Psoas muscle (tissue), 8 donors: ENCODE measurements around the gene CDC45. TPM values are rescaled to one million over a fixed set of nuclear protein-coding genes. Genes with fewer than 3 reads are reported as not detected.

Experiments
- ATAC-seq, 4 donors: fragments of 200-7000 bp; cut with Tn5 transposase; one replicate each; pipeline ENCODE4 v1.9.1; 2020; ENCODE audit warnings: moderate library complexity in 3 of 4, mild to moderate bottlenecking in 2 of 4
- DNase-seq, 2 donors: peaks; one replicate each; pipeline ENCODE4 v3.0.0-alpha.2; 2020
- H3K27ac ChIP-seq: fragments of 200-600 bp; one replicate; pipeline ENCODE4 v1.8.0; 2022
- H3K27me3 ChIP-seq, 3 donors: fragments of 200-600 bp in 1 of 3; one replicate each; pipeline versions ENCODE4 v1.6.1 to v1.8.0; 2013 to 2022; ENCODE audit warnings: low read length in 2 of 3, mild to moderate bottlenecking in 2 of 3, moderate library complexity in 1 of 3; ENCODE audit not compliant: insufficient read depth in 3 of 3
- H3K36me3 ChIP-seq, 2 donors: fragments of 200-600 bp in 1 of 2; one replicate each; pipeline versions ENCODE4 v1.6.1 to v1.8.0; 2013 to 2022; ENCODE audit warnings: low read depth in 1 of 2, mild to moderate bottlenecking in 1 of 2, moderate library complexity in 1 of 2; ENCODE audit not compliant: insufficient read depth in 1 of 2
- H3K4me1 ChIP-seq: fragments of 200-600 bp; one replicate; pipeline ENCODE4 v1.8.0; 2022
- H3K4me3 ChIP-seq: fragments of 200-600 bp; one replicate; pipeline ENCODE4 v1.8.0; 2022; ENCODE audit warnings: mild to moderate bottlenecking
- H3K9me3 ChIP-seq: fragments of 200-600 bp; one replicate; pipeline ENCODE4 v1.8.0; 2022
- CTCF ChIP-seq: fragments of 200-600 bp; IDR thresholded peaks from one replicate; pipeline ENCODE4 v1.8.0; 2022; ENCODE audit warnings: antibody characterized with exemption
- WGBS, 3 donors: extraction: QIAGEN DNeasy Blood & Tissue Kit; methylation state at CpG; one replicate each; pipeline versions ENCODE4 v1.1.6 to v1.1.7; 2013; 5-methylcytosine and 5-hydroxymethylcytosine counted together
- intact Hi-C, 2 donors: fragments of 100-400 bp; cut with DNase I; formaldehyde crosslinking; loops; one replicate each; pipeline versions ENCODE4 v1.11.0 to v1.14.2; 2022
- polyA plus RNA-seq, 3 donors: library from polyadenylated mRNA; stranded (reverse); fragments of 200-250 nt; gene quantifications; one replicate each; pipeline ENCODE4 v1.2.3, GENCODE V29; 2013
- total RNA-seq, 4 donors: library from RNA; stranded (reverse); fragmentation: NEBNext Ultra II Directional in 2 of 4; extraction: Animal tissue kit (Norgen Biotek cat#: 25700) in 2 of 4; gene quantifications; one replicate each; pipeline versions ENCODE4 v1.2.1 to v1.2.4, GENCODE V29; 2021 to 2023
- donor health status: healthy with polysubstance abuse.
- donor health status: DM: no; HTN: no; CAD: no; lungs with moderate emphysema.
- donor health status: Bipolar disorder and iron deficiency.
- donor health status: healthy.
- donor health status: DM: yes; HTN: yes; CAD: no.
- donor health status: DM: no; HTN: no; CAD: no.
- donor health status: DM: no; HTN: no; CAD: no.
- donor health status: DM: yes; HTN: yes; CAD: no.

Gene CDC45
- total and polyA plus RNA-seq, 7 donors: 0.30 to 0.77 (median 0.71) TPM; not detected in 2

GRCh38 chr22:19471572-19471971, 8.1 kb upstream of the CDC45 start:
- intact Hi-C loops: loop anchor here in 1 of 2 donors (10.0 kb wide), 1 partner anchor 177 kb away; the partner anchor contains the start of gene CLTCL1
- TF ChIP-seq CTCF: no peak
- H3K36me3 ChIP-seq: peaks cover 25 to 90% of the 10 kb centered on the region in 2 donors
- H3K4me1 ChIP-seq: peaks cover 33% of the 10 kb centered on the region
- DNase-seq: no peak
- no peak overlapping the region for H3K4me3 ChIP-seq
- H3K27me3 ChIP-seq: no peaks in the 10 kb centered on the region
- no peak overlapping the region for H3K27ac ChIP-seq
- 87 to 92% (median 90%) methylated on average over 11 of the region's 11 CpGs for WGBS, 3 donors
- no peaks in the 10 kb centered on the region for H3K9me3 ChIP-seq
- ATAC-seq: no peak

GRCh38 chr22:19472233-19472632, 7.5 kb upstream of the CDC45 start:
- WGBS, 3 donors: 84 to 93% (median 89%) methylated on average over 8 of the region's 8 CpGs
- intact Hi-C loops: loop anchor here in 1 of 2 donors (10.0 kb wide), 1 partner anchor 177 kb away; the partner anchor contains the start of gene CLTCL1

GRCh38 chr22:19473578-19473977, 6.1 kb upstream of the CDC45 start:
- peaks cover 46% of the 10 kb centered on the region for H3K4me1 ChIP-seq
- H3K27ac ChIP-seq: peak overlapping the region; percentile 54
- H3K27me3 ChIP-seq: no peaks in the 10 kb centered on the region
- DNase-seq: peak; percentile 67 to 89
- H3K9me3 ChIP-seq: no peaks in the 10 kb centered on the region
- WGBS, 3 donors: 45 to 71% (median 61%) methylated on average over 3 of the region's 3 CpGs
- peak; percentile 20 for TF ChIP-seq CTCF
- ATAC-seq: peak; percentile 84 to 92 (median 86)
- H3K36me3 ChIP-seq: peaks cover 13 to 70% of the 10 kb centered on the region in 2 donors
- intact Hi-C loops: loop anchor here in 1 of 2 donors (10.0 kb wide), 1 partner anchor 179 kb away; the partner anchor contains the start of gene CLTCL1
- no peak overlapping the region for H3K4me3 ChIP-seq

More at GRCh38 chr22:19472233-19472632, 7.5 kb upstream of the CDC45 start:
- Histone ChIP-seq H3K36me3 (peaks cover 20 to 84% of the 10 kb centered on the region in 2 donors), H3K4me1 (peaks cover 40% of the 10 kb centered on the region), H3K9me3 (no peaks in the 10 kb centered on the region), H3K27ac (no peak overlapping the region), H3K4me3 (no peak overlapping the region), H3K27me3 (no peaks in the 10 kb centered on the region)
- DNase-seq: no peak
- ATAC-seq: no peak
- TF ChIP-seq CTCF: no peak

- ATAC-seq: no peak
- 60 to 76% (median 69%) methylated on average over 3 of the region's 3 CpGs for whole genome bisulfite sequencing, 3 donors
- TF ChIP-seq CTCF: no peak
- Histone ChIP-seq H3K36me3 (peaks cover 6 to 46% of the 10 kb centered on the region in 2 donors), H3K27me3 (no peaks in the 10 kb centered on the region), H3K27ac (peak overlapping the region; percentile 97), H3K9me3 (no peaks in the 10 kb centered on the region), H3K4me1 (peaks cover 52% of the 10 kb centered on the region), H3K4me3 (no peak overlapping the region)
- intact Hi-C loops: loop anchor here (5.0 to 10.0 kb wide), 2 partner anchors 34 to 181 kb away; partner anchors contain the start of gene CLTCL1 (in 1 of the 2)
- no peak for DNase-seq
Observed at GRCh38 chr22:19476023-19476422, 3.7 kb upstream of the CDC45 start.
